ENCODE data around the gene FTCDNL1.

Gene FTCDNL1

GRCh38 chr2:199833525-199833924 is 17.5 kb downstream of the FTCDNL1 start:
- no peak for DNase-seq (ENCODE audit: low spot score)
- in situ Hi-C loops (cut with MboI; ENCODE audit: low sequenced_read_pairs, unreplicated experiment): no loop called here
- TF ChIP-seq CTCF (IDR thresholded peaks at IDR 0.05; ENCODE audit: borderline replicate concordance, control extremely low read depth, extremely low read depth, insufficient read depth, missing control alignments): no peak

DNA sequence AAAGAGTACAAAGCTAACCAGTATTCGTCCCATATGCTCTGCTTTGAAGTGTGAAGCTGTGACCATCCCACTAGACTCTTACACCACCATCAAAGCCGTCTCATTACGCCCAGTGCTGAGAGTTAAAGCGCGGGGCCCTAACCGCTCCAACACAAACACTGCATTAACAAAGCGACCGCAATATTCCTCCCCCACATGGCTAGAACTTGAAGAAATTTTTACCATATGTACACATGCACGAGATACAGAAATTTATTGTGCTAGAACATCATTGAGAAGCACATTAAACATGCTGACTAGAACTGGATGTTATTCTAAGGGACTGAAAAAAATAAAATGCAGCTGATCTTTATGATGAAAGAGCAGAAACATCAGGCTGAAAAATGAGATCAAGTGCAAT is 20.5 kb downstream of the FTCDNL1 start:
- TF ChIP-seq CTCF (IDR thresholded peaks at IDR 0.05; ENCODE audit: borderline replicate concordance, control extremely low read depth, extremely low read depth, insufficient read depth, missing control alignments): no peak
- in situ Hi-C loops (cut with MboI; ENCODE audit: low sequenced_read_pairs, unreplicated experiment): no loop called here
- DNase-seq (ENCODE audit: low spot score): no peak

- no peak for TF ChIP-seq CTCF (IDR thresholded peaks at IDR 0.05; ENCODE audit: borderline replicate concordance, control extremely low read depth, extremely low read depth, insufficient read depth, missing control alignments)
- DNase-seq (ENCODE audit: low spot score): no peak
- in situ Hi-C loops (cut with MboI; ENCODE audit: low sequenced_read_pairs, unreplicated experiment): no loop called here
Observed at GRCh38 chr2:199829628-199830027, 21.4 kb downstream of the FTCDNL1 start.

- no peak for TF ChIP-seq CTCF (IDR thresholded peaks at IDR 0.05; ENCODE audit: borderline replicate concordance, control extremely low read depth, extremely low read depth, insufficient read depth, missing control alignments)
- in situ Hi-C loops (cut with MboI; ENCODE audit: low sequenced_read_pairs, unreplicated experiment): no loop called here
- no peak for DNase-seq (ENCODE audit: low spot score)
Observed at GRCh38 chr2:199819746-199820145, 31.2 kb downstream of the FTCDNL1 start.

GRCh38 chr2:199818754-199819153 is 32.2 kb downstream of the FTCDNL1 start:
- no peak for TF ChIP-seq CTCF (IDR thresholded peaks at IDR 0.05; ENCODE audit: borderline replicate concordance, control extremely low read depth, extremely low read depth, insufficient read depth, missing control alignments)
- in situ Hi-C loops (cut with MboI; ENCODE audit: low sequenced_read_pairs, unreplicated experiment): no loop called here
- DNase-seq (ENCODE audit: low spot score): no peak

DNA sequence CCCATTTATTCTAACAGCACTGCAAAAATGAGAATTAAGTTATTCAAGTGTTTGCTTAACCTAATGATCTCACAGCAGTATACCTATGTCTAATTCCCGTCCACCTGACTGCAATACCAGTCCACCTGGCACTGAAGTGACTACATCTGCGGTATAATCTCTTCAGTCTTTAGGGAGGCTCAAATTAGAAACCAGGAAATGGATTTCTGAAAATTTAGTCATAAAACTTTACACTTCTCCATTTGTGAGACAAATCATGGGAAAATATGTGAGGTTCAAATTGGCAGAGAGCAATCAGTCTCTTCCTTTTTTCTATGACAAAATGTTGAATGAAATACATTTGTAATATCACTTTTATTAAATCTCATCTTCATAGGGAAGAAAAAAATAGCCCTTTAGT is 33.0 kb downstream of the FTCDNL1 start:
- in situ Hi-C loops (cut with MboI; ENCODE audit: low sequenced_read_pairs, unreplicated experiment): no loop called here
- no peak for TF ChIP-seq CTCF (IDR thresholded peaks at IDR 0.05; ENCODE audit: borderline replicate concordance, control extremely low read depth, extremely low read depth, insufficient read depth, missing control alignments)
- no peak for DNase-seq (ENCODE audit: low spot score)

- in situ Hi-C loops (cut with MboI; ENCODE audit: low sequenced_read_pairs, unreplicated experiment): no loop called here
- DNase-seq (ENCODE audit: low spot score): no peak
- no peak for TF ChIP-seq CTCF (IDR thresholded peaks at IDR 0.05; ENCODE audit: borderline replicate concordance, control extremely low read depth, extremely low read depth, insufficient read depth, missing control alignments)
Observed at GRCh38 chr2:199814817-199815211, 36.2 kb downstream of the FTCDNL1 start.
